BE2C (cell line): Measurements from ENCODE around the gene CCDC124.

ENCODE experiments used
- DNase-seq: peaks from one replicate; pipeline ENCODE4 v3.0.0-alpha.2; 2020
- H3K27me3 ChIP-seq: fragments of 250-450 bp; sonication (Bioruptor Pico); 2 replicates; pipeline ENCODE4 v1.5.1; 2020; ENCODE audit warnings: mild to moderate bottlenecking
- H3K36me3 ChIP-seq: fragments of 250-450 bp; sonication (Bioruptor Pico); 2 replicates; pipeline ENCODE4 v1.5.1; 2020; ENCODE audit warnings: mild to moderate bottlenecking
- H3K4me1 ChIP-seq: fragments of 250-450 bp; sonication (Bioruptor Pico); 2 replicates; pipeline ENCODE4 v1.5.1; 2020
- H3K4me3 ChIP-seq: 2 replicates; pipeline ENCODE4 v1.5.1; 2011; ENCODE audit warnings: low read depth, low read length
- H3K9me3 ChIP-seq: fragments of 250-450 bp; sonication (Bioruptor Pico); 2 replicates; pipeline ENCODE4 v1.5.1; 2020
- TF ChIP-seq, protein P1 (sequence below): IDR thresholded peaks from 2 replicates; pipeline ENCODE4 v1.5.1; 2012; ENCODE audit warnings: mild to moderate bottlenecking, low read depth, low read length

CCDC124 gene

DNA sequence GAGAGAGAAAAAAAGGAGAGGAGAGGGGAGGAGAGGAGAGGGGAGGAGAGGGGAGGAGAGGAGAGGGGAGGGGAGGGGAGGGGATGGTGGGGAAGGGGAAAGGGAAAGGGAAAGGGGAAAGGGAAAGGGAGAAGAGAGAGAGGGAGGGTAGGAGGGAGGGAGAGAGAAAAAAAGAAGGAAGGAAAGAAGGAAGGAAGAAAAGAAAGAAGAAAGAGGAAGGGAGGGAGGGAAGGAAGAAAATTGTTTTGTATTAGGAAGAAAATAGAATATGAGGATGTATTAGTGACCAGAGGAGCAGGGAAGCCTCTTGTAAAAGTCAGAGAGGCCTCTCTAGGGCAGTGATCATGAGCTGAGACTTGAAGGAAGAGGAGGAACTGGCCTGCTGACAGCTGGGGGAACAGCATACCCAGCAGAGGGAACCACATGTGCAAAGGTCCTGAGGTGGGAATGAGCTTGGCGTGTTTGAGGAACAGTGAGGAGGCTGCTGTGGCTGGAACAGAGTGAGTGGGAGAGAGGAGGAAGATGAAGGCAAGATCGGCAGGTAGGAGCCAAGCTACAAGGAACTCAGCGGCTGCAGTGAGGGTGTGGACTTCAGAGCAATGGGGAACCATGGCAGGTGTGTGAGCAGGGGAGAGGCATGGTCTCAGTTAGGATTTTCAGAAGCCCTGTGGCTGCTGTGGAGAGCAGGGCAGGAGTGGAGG is 24.5 kb downstream of the CCDC124 start:
- H3K27me3 ChIP-seq: peaks cover 19% of the 10 kb centered on the region
- H3K36me3 ChIP-seq: no peaks in the 10 kb centered on the region

DNA sequence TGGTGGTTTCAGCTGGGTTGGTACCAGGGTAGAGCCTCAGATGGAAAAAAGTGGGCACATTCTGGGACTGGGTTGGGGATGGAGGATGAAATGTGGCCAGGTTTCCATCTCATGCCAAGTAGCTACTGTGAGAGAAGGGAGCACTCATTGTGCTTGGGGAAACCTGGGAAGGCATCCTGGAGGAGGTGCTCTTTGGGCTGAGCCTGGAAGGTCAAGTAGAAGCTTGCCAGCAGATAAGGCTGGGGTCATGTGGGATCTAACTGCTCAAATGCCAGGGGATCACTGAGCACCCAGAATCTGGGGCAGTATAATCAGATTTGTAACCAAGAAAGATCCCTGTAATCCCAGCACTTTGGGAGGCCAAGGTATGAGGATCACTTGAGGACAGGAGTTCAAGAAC is 25.1 kb downstream of the CCDC124 start:
- DNase-seq: no peak
- no peaks in the 10 kb centered on the region for H3K9me3 ChIP-seq
- H3K27me3 ChIP-seq: peaks cover 13% of the 10 kb centered on the region

More for the DNA sequence above, 24.5 kb downstream of the CCDC124 start:
- no peak overlapping the region for H3K4me3 ChIP-seq
- no peak for DNase-seq
- H3K4me1 ChIP-seq: no peaks in the 10 kb centered on the region
- no peaks in the 10 kb centered on the region for H3K9me3 ChIP-seq
- TF ChIP-seq, protein P1, sequence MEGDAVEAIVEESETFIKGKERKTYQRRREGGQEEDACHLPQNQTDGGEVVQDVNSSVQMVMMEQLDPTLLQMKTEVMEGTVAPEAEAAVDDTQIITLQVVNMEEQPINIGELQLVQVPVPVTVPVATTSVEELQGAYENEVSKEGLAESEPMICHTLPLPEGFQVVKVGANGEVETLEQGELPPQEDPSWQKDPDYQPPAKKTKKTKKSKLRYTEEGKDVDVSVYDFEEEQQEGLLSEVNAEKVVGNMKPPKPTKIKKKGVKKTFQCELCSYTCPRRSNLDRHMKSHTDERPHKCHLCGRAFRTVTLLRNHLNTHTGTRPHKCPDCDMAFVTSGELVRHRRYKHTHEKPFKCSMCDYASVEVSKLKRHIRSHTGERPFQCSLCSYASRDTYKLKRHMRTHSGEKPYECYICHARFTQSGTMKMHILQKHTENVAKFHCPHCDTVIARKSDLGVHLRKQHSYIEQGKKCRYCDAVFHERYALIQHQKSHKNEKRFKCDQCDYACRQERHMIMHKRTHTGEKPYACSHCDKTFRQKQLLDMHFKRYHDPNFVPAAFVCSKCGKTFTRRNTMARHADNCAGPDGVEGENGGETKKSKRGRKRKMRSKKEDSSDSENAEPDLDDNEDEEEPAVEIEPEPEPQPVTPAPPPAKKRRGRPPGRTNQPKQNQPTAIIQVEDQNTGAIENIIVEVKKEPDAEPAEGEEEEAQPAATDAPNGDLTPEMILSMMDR: no peak

DNA sequence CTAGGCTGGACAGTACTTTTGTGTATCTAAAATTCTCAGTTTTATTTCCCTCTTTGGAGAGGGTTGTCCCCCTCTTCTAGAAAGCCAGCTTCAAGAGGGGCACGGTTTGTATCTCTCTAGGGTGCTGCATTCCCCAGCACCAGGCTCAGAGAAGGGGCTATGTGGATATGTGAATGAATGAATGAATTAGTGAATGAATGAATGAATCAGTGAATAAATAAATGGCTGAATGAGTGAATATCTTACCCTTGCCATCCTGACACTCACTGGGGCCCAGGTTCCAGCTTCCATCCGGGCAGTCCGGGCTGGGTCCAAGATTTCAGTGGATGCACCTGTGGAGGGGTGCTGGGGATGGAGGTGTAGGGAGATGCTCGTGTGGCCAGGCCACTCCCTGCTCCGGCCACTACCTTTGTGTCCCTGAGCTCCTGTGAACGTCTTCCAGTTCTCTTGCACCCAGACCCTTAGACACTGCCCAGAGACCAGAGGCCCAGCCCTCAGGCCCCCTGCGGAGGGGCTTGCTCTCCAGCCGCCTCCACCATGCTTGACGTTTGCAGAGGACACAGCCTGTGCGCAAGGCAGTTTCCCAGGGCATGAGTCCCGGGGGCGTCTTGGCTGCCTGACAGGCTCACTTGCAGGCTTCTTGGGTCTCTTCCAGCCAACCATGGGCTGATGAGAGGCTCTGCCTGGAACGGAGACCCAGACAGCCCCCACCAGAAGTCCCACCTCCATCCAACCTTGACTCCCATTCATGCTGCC is 31.3 kb downstream of the CCDC124 start:
- H3K4me3 ChIP-seq: no peak overlapping the region
- TF ChIP-seq, protein P1: no peak
- H3K4me1 ChIP-seq: no peaks in the 10 kb centered on the region
- no peaks in the 10 kb centered on the region for H3K36me3 ChIP-seq
- H3K9me3 ChIP-seq: no peaks in the 10 kb centered on the region
- H3K27me3 ChIP-seq: no peaks in the 10 kb centered on the region; the same call in 1 of the 2 replicates
- no peak for DNase-seq

More for the DNA sequence above, 25.1 kb downstream of the CCDC124 start:
- H3K4me3 ChIP-seq: no peak overlapping the region
- TF ChIP-seq, protein P1: no peak
- H3K4me1 ChIP-seq: no peaks in the 10 kb centered on the region
- no peaks in the 10 kb centered on the region for H3K36me3 ChIP-seq

DNA sequence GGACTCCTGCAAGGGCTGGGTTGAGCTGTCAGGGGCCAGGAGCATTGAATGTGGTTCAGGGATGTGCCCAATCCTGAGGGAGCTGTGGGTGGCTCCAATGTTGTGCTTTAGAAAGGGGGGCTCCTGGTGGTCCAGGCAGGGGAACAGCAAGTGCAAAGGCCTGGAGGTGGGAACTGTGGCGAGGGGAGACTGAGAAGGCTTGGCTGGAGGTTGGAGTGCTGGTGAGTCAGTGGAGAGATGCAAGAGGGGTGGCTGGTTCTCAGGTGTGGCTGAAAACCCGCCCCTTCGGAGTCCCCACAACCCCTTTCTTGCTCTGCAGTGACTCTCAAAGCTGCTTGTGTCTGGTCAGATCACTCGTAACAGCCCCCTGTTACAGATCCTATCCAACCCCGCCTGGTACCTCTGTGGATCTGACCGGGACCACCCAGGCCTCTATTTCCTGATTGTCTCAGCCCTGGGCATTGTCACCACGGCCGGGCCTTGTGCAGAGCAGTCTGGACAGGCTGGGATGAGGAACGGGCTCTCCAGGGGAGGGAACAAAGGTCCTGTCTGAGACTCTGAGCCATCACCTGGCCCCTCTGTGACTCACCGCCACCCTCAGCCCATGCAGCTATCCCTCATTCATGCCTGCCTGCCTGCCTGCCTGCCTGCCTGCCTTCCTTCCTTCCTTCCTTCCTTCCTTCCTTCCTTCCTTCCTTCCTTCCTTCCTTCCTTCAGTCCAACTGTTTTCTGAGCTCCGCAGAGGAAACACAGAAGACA is 32.7 kb downstream of the CCDC124 start:
- Histone ChIP-seq H3K36me3 (no peaks in the 10 kb centered on the region), H3K4me3 (no peak overlapping the region), H3K4me1 (no peaks in the 10 kb centered on the region), H3K27me3 (no peaks in the 10 kb centered on the region; the same call in 1 of the 2 replicates), H3K9me3 (no peaks in the 10 kb centered on the region)
- TF ChIP-seq, protein P1: no peak
- no peak for DNase-seq

DNA sequence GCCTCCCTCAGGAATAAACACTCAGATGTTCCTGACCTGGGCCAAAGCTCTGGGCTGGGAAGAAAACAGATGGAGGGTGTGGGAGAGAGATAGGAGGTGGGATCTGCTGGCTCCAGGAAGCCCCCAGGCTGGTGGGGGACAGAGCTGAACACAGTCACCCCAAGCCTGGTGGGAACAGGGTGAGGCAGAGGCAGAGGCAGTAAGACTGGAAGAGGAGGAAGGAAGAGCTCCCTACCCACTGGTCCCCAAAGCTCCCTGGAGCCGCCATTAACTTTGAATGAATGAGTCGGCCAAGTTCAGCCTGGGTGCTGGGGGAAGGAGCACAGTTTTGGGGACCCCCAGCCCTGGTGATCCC is 33.3 kb downstream of the CCDC124 start:
- no peaks in the 10 kb centered on the region for H3K4me1 ChIP-seq
- H3K4me3 ChIP-seq: no peak overlapping the region
- TF ChIP-seq, protein P1: no peak
- H3K27me3 ChIP-seq: no peaks in the 10 kb centered on the region; the same call in 1 of the 2 replicates
- no peaks in the 10 kb centered on the region for H3K36me3 ChIP-seq
- DNase-seq: no peak
- H3K9me3 ChIP-seq: no peaks in the 10 kb centered on the region
